ENCODE data around the gene NUP88. TPM values are rescaled to one million over a fixed set of nuclear protein-coding genes. Genes with fewer than 3 reads are reported as not detected.

Gene NUP88
- total RNA-seq, 4 donors from 2014 or later = 62.7 to 220 (median 83.8) TPM

DNA sequence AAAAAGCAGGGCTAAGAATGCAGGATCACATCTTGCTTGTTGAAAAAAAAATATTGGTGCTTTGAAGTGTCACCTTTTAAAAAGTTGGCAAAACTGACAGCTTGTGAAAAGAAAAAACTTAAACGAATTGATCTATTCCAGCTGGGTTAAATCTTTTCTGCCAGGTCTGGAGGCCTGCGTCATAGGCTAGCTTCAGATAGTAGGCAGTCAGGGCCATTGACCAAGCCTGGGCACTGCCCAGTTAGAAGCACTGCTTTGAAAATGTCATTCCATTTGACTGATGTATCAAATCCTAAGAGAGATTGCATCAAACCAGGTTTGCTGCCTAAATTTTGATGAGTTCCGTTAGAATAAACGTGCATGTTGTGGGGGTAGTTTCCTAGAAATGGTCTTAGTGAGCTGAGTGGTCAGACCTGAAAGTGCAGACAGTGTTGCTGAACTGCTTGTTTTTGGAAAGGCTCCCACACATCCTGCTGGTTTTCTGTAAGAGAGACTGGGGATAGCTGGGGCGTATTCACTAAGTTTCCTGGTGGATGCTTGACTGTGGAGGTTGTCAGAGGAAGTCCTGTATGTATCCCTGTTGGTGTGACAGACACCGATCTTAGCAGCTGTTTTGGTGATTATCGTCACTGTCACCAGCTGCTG, 38.8 kb downstream of the NUP88 start:
- H3K27me3 ChIP-seq = no peaks in the 10 kb centered on the region
- DNase-seq = no peak
- H3K36me3 ChIP-seq = peaks cover 0 to 99% (median 0%) of the 10 kb centered on the region in 3 donors
- no peak overlapping the region for H3K4me3 ChIP-seq
- no peaks in the 10 kb centered on the region for H3K4me1 ChIP-seq
- TF ChIP-seq, protein P1, sequence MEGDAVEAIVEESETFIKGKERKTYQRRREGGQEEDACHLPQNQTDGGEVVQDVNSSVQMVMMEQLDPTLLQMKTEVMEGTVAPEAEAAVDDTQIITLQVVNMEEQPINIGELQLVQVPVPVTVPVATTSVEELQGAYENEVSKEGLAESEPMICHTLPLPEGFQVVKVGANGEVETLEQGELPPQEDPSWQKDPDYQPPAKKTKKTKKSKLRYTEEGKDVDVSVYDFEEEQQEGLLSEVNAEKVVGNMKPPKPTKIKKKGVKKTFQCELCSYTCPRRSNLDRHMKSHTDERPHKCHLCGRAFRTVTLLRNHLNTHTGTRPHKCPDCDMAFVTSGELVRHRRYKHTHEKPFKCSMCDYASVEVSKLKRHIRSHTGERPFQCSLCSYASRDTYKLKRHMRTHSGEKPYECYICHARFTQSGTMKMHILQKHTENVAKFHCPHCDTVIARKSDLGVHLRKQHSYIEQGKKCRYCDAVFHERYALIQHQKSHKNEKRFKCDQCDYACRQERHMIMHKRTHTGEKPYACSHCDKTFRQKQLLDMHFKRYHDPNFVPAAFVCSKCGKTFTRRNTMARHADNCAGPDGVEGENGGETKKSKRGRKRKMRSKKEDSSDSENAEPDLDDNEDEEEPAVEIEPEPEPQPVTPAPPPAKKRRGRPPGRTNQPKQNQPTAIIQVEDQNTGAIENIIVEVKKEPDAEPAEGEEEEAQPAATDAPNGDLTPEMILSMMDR (IDR thresholded peaks at IDR 0.05) = no peak
- no peak for TF ChIP-seq POLR2A (IDR thresholded peaks at IDR 0.05)
- no peaks in the 10 kb centered on the region for H3K9me3 ChIP-seq
- no peak overlapping the region for H3K27ac ChIP-seq

GRCh38 chr17:5379351-5380107, 39.9 kb downstream of the NUP88 start:
- H3K4me1 ChIP-seq = no peaks in the 10 kb centered on the region
- no peak overlapping the region for H3K4me3 ChIP-seq
- H3K27ac ChIP-seq = no peak overlapping the region
- H3K9me3 ChIP-seq = no peaks in the 10 kb centered on the region
- H3K27me3 ChIP-seq = no peaks in the 10 kb centered on the region
- no peak for TF ChIP-seq POLR2A (IDR thresholded peaks at IDR 0.05)
- TF ChIP-seq, protein P1 (IDR thresholded peaks at IDR 0.05) = no peak
- peaks cover 0 to 99% (median 0%) of the 10 kb centered on the region in 3 donors for H3K36me3 ChIP-seq
- DNase-seq = no peak

DNA sequence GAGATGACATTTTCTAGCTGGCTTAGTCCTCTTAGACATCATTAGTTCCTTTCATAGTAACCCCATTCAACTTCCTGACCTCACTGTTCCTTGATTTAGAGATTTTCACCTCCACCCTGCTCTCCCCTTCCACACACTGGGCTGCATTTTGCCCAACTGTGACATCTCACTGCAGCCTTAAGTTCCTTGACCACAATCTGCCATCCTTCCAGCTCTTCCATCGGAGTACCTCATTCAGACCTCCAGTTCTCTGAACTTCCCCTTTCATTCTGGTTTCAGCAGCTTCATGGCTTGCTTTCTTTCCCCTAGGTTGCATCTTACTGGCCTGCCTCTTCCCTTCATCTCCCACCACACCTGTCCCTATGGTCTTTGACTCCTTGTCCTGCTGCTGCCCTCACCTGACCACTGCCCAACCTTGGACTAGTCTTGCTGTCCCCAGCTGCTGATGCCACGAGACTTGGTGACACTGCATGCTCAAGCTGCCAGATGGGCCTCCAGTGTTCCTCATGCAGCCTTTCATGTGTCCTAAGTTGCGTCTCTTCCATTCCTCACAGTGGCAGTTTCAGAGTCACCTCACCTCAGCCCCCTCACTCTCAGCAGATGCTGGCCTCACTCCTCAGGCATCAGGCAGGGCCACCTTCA, 40.8 kb downstream of the NUP88 start:
- DNase-seq = no peak
- H3K27ac ChIP-seq = no peak overlapping the region
- H3K27me3 ChIP-seq = no peaks in the 10 kb centered on the region
- TF ChIP-seq, protein P1 (IDR thresholded peaks at IDR 0.05) = no peak
- TF ChIP-seq POLR2A (IDR thresholded peaks at IDR 0.05) = no peak
- H3K4me3 ChIP-seq = no peak overlapping the region
- H3K9me3 ChIP-seq = no peaks in the 10 kb centered on the region
- H3K36me3 ChIP-seq = peaks cover 0 to 99% (median 0%) of the 10 kb centered on the region in 3 donors
- H3K4me1 ChIP-seq = no peaks in the 10 kb centered on the region

GRCh38 chr17:5373112-5373511, 46.4 kb downstream of the NUP88 start:
- H3K9me3 ChIP-seq = no peaks in the 10 kb centered on the region
- no peaks in the 10 kb centered on the region for H3K27me3 ChIP-seq
- no peak overlapping the region for H3K27ac ChIP-seq
- no peaks in the 10 kb centered on the region for H3K4me1 ChIP-seq
- no peak for TF ChIP-seq POLR2A (IDR thresholded peaks at IDR 0.05)
- TF ChIP-seq, protein P1 (IDR thresholded peaks at IDR 0.05) = no peak
- no peak overlapping the region for H3K4me3 ChIP-seq
- peaks cover 0 to 94% (median 0%) of the 10 kb centered on the region in 3 donors for H3K36me3 ChIP-seq
- DNase-seq = no peak

GRCh38 chr17:5370411-5370810, 49.1 kb downstream of the NUP88 start:
- no peaks in the 10 kb centered on the region for H3K9me3 ChIP-seq
- H3K36me3 ChIP-seq = peaks cover 0 to 94% (median 0%) of the 10 kb centered on the region in 3 donors
- no peaks in the 10 kb centered on the region for H3K4me1 ChIP-seq
- DNase-seq = no peak
- no peaks in the 10 kb centered on the region for H3K27me3 ChIP-seq
- TF ChIP-seq POLR2A (IDR thresholded peaks at IDR 0.05) = no peak
- TF ChIP-seq, protein P1 (IDR thresholded peaks at IDR 0.05) = no peak
- no peak overlapping the region for H3K4me3 ChIP-seq
- no peak overlapping the region for H3K27ac ChIP-seq

Measured in Peyer's patch (tissue), 4 donors.